Adipocyte (in vitro differentiated cells): ENCODE measurements around the gene PTDSS2.
"Not testable (repeated sequence)": the region's sequence is repeated elsewhere in the genome, so short reads cannot be mapped to it uniquely, and the experiment has no call there.

Experiments
- DNase-seq: peaks from one replicate; pipeline ENCODE4 v3.0.0-alpha.2; 2015; ENCODE audit warnings: low read depth
- H3K27me3 ChIP-seq: replicated peaks from 2 replicates; pipeline ENCODE4 v1.7.0; 2013; ENCODE audit warnings: mild to moderate bottlenecking, low read length, moderate library complexity; ENCODE audit not compliant: control insufficient read depth, insufficient read depth
- H3K36me3 ChIP-seq: 2 replicates; pipeline ENCODE4 v1.7.0; 2013; ENCODE audit warnings: low read length, mild to moderate bottlenecking, moderate library complexity; ENCODE audit not compliant: control insufficient read depth, insufficient read depth, severe bottlenecking
- H3K4me1 ChIP-seq: 2 replicates; pipeline ENCODE4 v1.7.0; 2013; ENCODE audit warnings: mild to moderate bottlenecking, low read length, moderate library complexity; ENCODE audit not compliant: control insufficient read depth, insufficient read depth
- H3K4me3 ChIP-seq: 2 replicates; pipeline ENCODE4 v1.7.0; 2013; ENCODE audit warnings: mild to moderate bottlenecking, low read length, moderate library complexity
- H3K9ac ChIP-seq: 2 replicates; pipeline ENCODE4 v1.7.0; 2013; ENCODE audit warnings: mild to moderate bottlenecking, low read length, moderate library complexity
- H3K9me3 ChIP-seq: 2 replicates; pipeline ENCODE4 v1.7.0; 2013; ENCODE audit warnings: mild to moderate bottlenecking, low read length, moderate library complexity; ENCODE audit not compliant: control insufficient read depth

Gene PTDSS2

GRCh38 chr11:416757-417621 lies 33.1 kb upstream of the PTDSS2 start:
- Histone ChIP-seq H3K4me1 (no peaks in the 10 kb centered on the region), H3K4me3 (peak overlapping the region; percentile 24), H3K9me3 (no peaks in the 10 kb centered on the region), H3K27me3 (peaks cover 19% of the 10 kb centered on the region), H3K36me3 (no peaks in the 10 kb centered on the region), H3K9ac (no peak overlapping the region)
- DNase-seq, result peak; percentile 54

- H3K9me3 ChIP-seq, result no peaks in the 10 kb centered on the region
- H3K4me3 ChIP-seq, result no peak overlapping the region
Observed at GRCh38 chr11:417652-418342, 32.3 kb upstream of the PTDSS2 start.

GRCh38 chr11:418343-419247 lies 31.5 kb upstream of the PTDSS2 start:
- no peaks in the 10 kb centered on the region for H3K4me1 ChIP-seq
- peaks cover 19% of the 10 kb centered on the region for H3K27me3 ChIP-seq
- no peaks in the 10 kb centered on the region for H3K9me3 ChIP-seq
- no peak overlapping the region for H3K9ac ChIP-seq
- H3K4me3 ChIP-seq, result no peak overlapping the region
- no peaks in the 10 kb centered on the region for H3K36me3 ChIP-seq
- no peak for DNase-seq

More at GRCh38 chr11:417652-418342, 32.3 kb upstream of the PTDSS2 start:
- H3K36me3 ChIP-seq, result no peaks in the 10 kb centered on the region
- no peaks in the 10 kb centered on the region for H3K4me1 ChIP-seq
- H3K9ac ChIP-seq, result no peak overlapping the region
- no peak for DNase-seq
- H3K27me3 ChIP-seq, result peaks cover 19% of the 10 kb centered on the region

GRCh38 chr11:419248-420005 lies 30.7 kb upstream of the PTDSS2 start:
- Histone ChIP-seq H3K4me1 (no peaks in the 10 kb centered on the region), H3K27me3 (peaks cover 25% of the 10 kb centered on the region), H3K9me3 (peaks cover 3% of the 10 kb centered on the region), H3K4me3 (no peak overlapping the region), H3K9ac (no peak overlapping the region), H3K36me3 (no peaks in the 10 kb centered on the region)
- no peak for DNase-seq

GRCh38 chr11:420054-420910 lies 29.8 kb upstream of the PTDSS2 start:
- Histone ChIP-seq H3K4me1 (no peaks in the 10 kb centered on the region), H3K9ac (no peak overlapping the region), H3K27me3 (peaks cover 28% of the 10 kb centered on the region), H3K4me3 (no peak overlapping the region), H3K9me3 (peaks cover 8% of the 10 kb centered on the region), H3K36me3 (no peaks in the 10 kb centered on the region)
- no peak for DNase-seq

GRCh38 chr11:420911-421321 lies 29.2 kb upstream of the PTDSS2 start:
- no peak overlapping the region for H3K9ac ChIP-seq
- DNase-seq, result no peak
- H3K9me3 ChIP-seq, result peaks cover 10% of the 10 kb centered on the region
- peaks cover 30% of the 10 kb centered on the region for H3K27me3 ChIP-seq
- H3K4me3 ChIP-seq, result no peak overlapping the region
- H3K36me3 ChIP-seq, result no peaks in the 10 kb centered on the region
- no peaks in the 10 kb centered on the region for H3K4me1 ChIP-seq

GRCh38 chr11:422249-422656 lies 27.8 kb upstream of the PTDSS2 start:
- H3K27me3 ChIP-seq, result peaks cover 34% of the 10 kb centered on the region
- H3K4me3 ChIP-seq, result no peak overlapping the region
- peaks cover 10% of the 10 kb centered on the region for H3K9me3 ChIP-seq
- no peak for DNase-seq
- H3K4me1 ChIP-seq, result no peaks in the 10 kb centered on the region
- H3K9ac ChIP-seq, result no peak overlapping the region
- H3K36me3 ChIP-seq, result no peaks in the 10 kb centered on the region

- DNase-seq, result no peak
- Histone ChIP-seq H3K36me3 (no peaks in the 10 kb centered on the region), H3K27me3 (peaks cover 28% of the 10 kb centered on the region), H3K9me3 (peaks cover 10% of the 10 kb centered on the region), H3K4me3 (no peak overlapping the region), H3K4me1 (no peaks in the 10 kb centered on the region), H3K9ac (no peak overlapping the region)
Observed at GRCh38 chr11:424232-424631, 25.8 kb upstream of the PTDSS2 start.

- not testable (repeated sequence) for DNase-seq, H3K4me3 ChIP-seq, H3K4me1 ChIP-seq, H3K36me3 ChIP-seq, H3K9ac ChIP-seq
- peaks cover 27% of the 10 kb centered on the region for H3K27me3 ChIP-seq
- H3K9me3 ChIP-seq, result peaks cover 10% of the 10 kb centered on the region
Observed at GRCh38 chr11:424766-425165, 25.3 kb upstream of the PTDSS2 start.

- peaks cover 10% of the 10 kb centered on the region for H3K9me3 ChIP-seq
- no peaks in the 10 kb centered on the region for H3K4me1 ChIP-seq
- H3K36me3 ChIP-seq, result no peaks in the 10 kb centered on the region
- no peak overlapping the region for H3K4me3 ChIP-seq
- DNase-seq, result no peak
- H3K27me3 ChIP-seq, result peaks cover 26% of the 10 kb centered on the region
- no peak overlapping the region for H3K9ac ChIP-seq
Observed at GRCh38 chr11:425301-425700, 24.8 kb upstream of the PTDSS2 start.
